Trophoblast cell (in vitro differentiated cells and primary cell): ENCODE data around the gene ZC3H8.

Source experiments
- DNase-seq, 2 donors: peaks; one replicate each; pipeline ENCODE4 v3.0.0-alpha.2; 2016
- H2AFZ ChIP-seq: 2 replicates; pipeline ENCODE4 v1.6.1; 2013; ENCODE audit warnings: low read length, moderate library complexity, mild to moderate bottlenecking; ENCODE audit not compliant: insufficient read depth, poor library complexity
- H2AK5ac ChIP-seq: 2 replicates; pipeline ENCODE4 v1.6.1; 2013; ENCODE audit warnings: mild to moderate bottlenecking, low read length
- H2BK120ac ChIP-seq: 2 replicates; pipeline ENCODE4 v1.6.1; 2013; ENCODE audit warnings: low read length, mild to moderate bottlenecking, moderate library complexity; ENCODE audit not compliant: insufficient read depth, poor library complexity
- H2BK12ac ChIP-seq: 2 replicates; pipeline ENCODE4 v1.6.1; 2013; ENCODE audit warnings: mild to moderate bottlenecking, low read length, moderate library complexity
- H2BK5ac ChIP-seq: 2 replicates; pipeline ENCODE4 v1.6.1; 2013; ENCODE audit warnings: low read length, low read depth, moderate library complexity, mild to moderate bottlenecking; ENCODE audit not compliant: poor library complexity
- H3K14ac ChIP-seq: 2 replicates; pipeline ENCODE4 v1.6.1; 2013; ENCODE audit warnings: mild to moderate bottlenecking, low read length
- H3K18ac ChIP-seq: 2 replicates; pipeline ENCODE4 v1.6.1; 2013; ENCODE audit warnings: mild to moderate bottlenecking, low read length
- H3K23ac ChIP-seq: 2 replicates; pipeline ENCODE4 v1.6.1; 2013; ENCODE audit warnings: low read length
- H3K27ac ChIP-seq: 2 replicates; pipeline ENCODE4 v1.5.1; 2013; ENCODE audit warnings: low read depth, mild to moderate bottlenecking, inconsistent platforms, low read length, moderate library complexity
- H3K27me3 ChIP-seq: 2 replicates; pipeline ENCODE4 v1.6.1; 2013; ENCODE audit warnings: inconsistent platforms, mild to moderate bottlenecking, low read length, moderate library complexity; ENCODE audit not compliant: insufficient read depth
- H3K36me3 ChIP-seq, 2 experiments: 1 replicate in 1 of 2; 2 replicates in 1 of 2; pipeline ENCODE4 v1.6.1; 2013; ENCODE audit warnings: low read length in 2 of 2, mild to moderate bottlenecking in 2 of 2, moderate library complexity in 1 of 2; ENCODE audit not compliant: insufficient read depth in 2 of 2, control insufficient read depth in 1 of 2
- H3K4ac ChIP-seq: 2 replicates; pipeline ENCODE4 v1.6.1; 2013; ENCODE audit warnings: low read depth, mild to moderate bottlenecking, low read length, moderate library complexity
- H3K4me1 ChIP-seq, 2 experiments: 1 replicate in 1 of 2; 2 replicates in 1 of 2; pipeline ENCODE4 v1.6.1; 2013; ENCODE audit warnings: low read length in 2 of 2, mild to moderate bottlenecking in 2 of 2, moderate library complexity in 1 of 2; ENCODE audit not compliant: insufficient read depth in 2 of 2, control insufficient read depth in 1 of 2
- H3K4me2 ChIP-seq: 2 replicates; pipeline ENCODE4 v1.6.1; 2013; ENCODE audit warnings: inconsistent platforms, mild to moderate bottlenecking, low read length, moderate library complexity
- H3K4me3 ChIP-seq: 2 replicates; pipeline ENCODE4 v1.5.1; 2013; ENCODE audit warnings: mild to moderate bottlenecking, low read depth, low read length, inconsistent platforms
- H3K79me1 ChIP-seq: one replicate; pipeline ENCODE4 v1.6.1; 2013; ENCODE audit warnings: low read length
- H3K79me2 ChIP-seq: 2 replicates; pipeline ENCODE4 v1.6.1; 2013; ENCODE audit warnings: low read length, mild to moderate bottlenecking; ENCODE audit not compliant: control insufficient read depth, insufficient read depth, poor library complexity
- H3K9ac ChIP-seq: 2 replicates; pipeline ENCODE4 v1.6.1; 2013; ENCODE audit warnings: mild to moderate bottlenecking, low read length
- H3K9me3 ChIP-seq: 2 replicates; pipeline ENCODE4 v1.6.1; 2013; ENCODE audit warnings: low read depth, mild to moderate bottlenecking, control low read depth, inconsistent platforms, low read length; ENCODE audit not compliant: insufficient read depth
- H4K12ac ChIP-seq: 2 replicates; pipeline ENCODE4 v1.6.1; 2013; ENCODE audit warnings: low read depth, mild to moderate bottlenecking, low read length, moderate library complexity
- H4K8ac ChIP-seq: 2 replicates; pipeline ENCODE4 v1.6.1; 2013; ENCODE audit warnings: low read depth, mild to moderate bottlenecking, low read length, moderate library complexity
- H4K91ac ChIP-seq: one replicate; pipeline ENCODE4 v1.6.1; 2013; ENCODE audit warnings: low read depth, mild to moderate bottlenecking, low read length, moderate library complexity
- WGBS: extraction: QIAGEN DNeasy Blood & Tissue Kit; methylation state at CpG from one replicate; pipeline ENCODE4 v1.1.7; 2013; ENCODE audit warnings: missing lambda C conversion rate; ENCODE audit not compliant: insufficient read length, insufficient coverage; ENCODE audit errors: extremely low coverage; 5-methylcytosine and 5-hydroxymethylcytosine counted together

The ZC3H8 gene

DNA sequence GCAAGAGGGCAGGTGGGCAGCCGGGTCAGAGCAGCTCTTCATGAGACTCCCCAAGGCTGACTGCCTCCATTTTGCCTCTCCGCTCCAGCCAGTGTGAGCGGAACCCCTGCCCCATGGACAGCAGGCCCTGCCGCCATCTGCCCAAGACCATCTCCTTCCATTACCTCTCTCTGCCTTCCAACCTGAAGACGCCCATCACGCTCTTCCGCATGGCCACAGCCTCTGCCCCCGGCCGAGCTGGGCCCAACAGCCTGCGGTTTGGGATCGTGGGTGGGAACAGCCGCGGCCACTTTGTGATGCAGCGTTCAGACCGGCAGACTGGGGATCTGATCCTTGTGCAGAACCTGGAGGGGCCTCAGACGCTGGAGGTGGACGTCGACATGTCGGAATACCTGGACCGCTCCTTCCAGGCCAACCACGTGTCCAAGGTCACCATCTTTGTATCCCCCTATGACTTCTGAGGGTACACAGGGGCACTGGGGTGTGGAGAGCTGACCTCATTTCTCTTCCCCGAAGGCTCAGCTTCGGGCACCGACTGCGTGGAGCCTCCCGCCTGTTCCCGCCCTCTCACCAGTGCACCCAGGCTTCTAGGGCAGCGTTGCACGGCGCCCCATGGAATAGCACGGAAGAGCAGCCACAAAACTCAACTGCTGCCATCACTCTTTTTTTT lies 67.7 kb downstream of the ZC3H8 start:
- Histone ChIP-seq H4K91ac (no peak overlapping the region), H3K14ac (no peak overlapping the region), H3K9me3 (peaks cover 5% of the 10 kb centered on the region), H2BK120ac (no peak overlapping the region), H2AK5ac (no peak overlapping the region), H3K4me3 (no peak overlapping the region), H3K4me1 (peaks cover 0 to 2% of the 10 kb centered on the region in 2 experiments), H3K4me2 (no peak overlapping the region), H3K79me1 (no peaks in the 10 kb centered on the region), H3K27me3 (no peaks in the 10 kb centered on the region), H3K18ac (no peak overlapping the region), H3K4ac (no peak overlapping the region), H4K12ac (no peak overlapping the region), H3K23ac (no peak overlapping the region), H2AFZ (no peak overlapping the region), H3K9ac (no peak overlapping the region), H2BK5ac (no peak overlapping the region), H3K36me3 (no peaks in the 10 kb centered on the region), H2BK12ac (peak overlapping the region; percentile 51), H3K79me2 (no peaks in the 10 kb centered on the region), H3K27ac (no peak overlapping the region), H4K8ac (no peak overlapping the region)
- no CpG with 5 or more reads among the region's 31 CpGs for WGBS
- no peak for DNase-seq

- no peak overlapping the region for H3K18ac ChIP-seq
- H3K79me1 ChIP-seq: no peaks in the 10 kb centered on the region
- H3K23ac ChIP-seq: no peak overlapping the region
- no peak overlapping the region for H3K4me2 ChIP-seq
- no peak overlapping the region for H4K8ac ChIP-seq
- no peak overlapping the region for H4K91ac ChIP-seq
- no peaks in the 10 kb centered on the region for H3K79me2 ChIP-seq
- no peak overlapping the region for H4K12ac ChIP-seq
- no peak overlapping the region for H3K4me3 ChIP-seq
- H2BK120ac ChIP-seq: no peak overlapping the region
- peaks cover 6% of the 10 kb centered on the region for H3K9me3 ChIP-seq
- H3K36me3 ChIP-seq: no peaks in the 10 kb centered on the region
- H3K9ac ChIP-seq: no peak overlapping the region
- peaks cover 2% of the 10 kb centered on the region for H3K27me3 ChIP-seq
- WGBS: no CpG with 5 or more reads among the region's 9 CpGs
- H3K14ac ChIP-seq: no peak overlapping the region
- no peak overlapping the region for H2BK12ac ChIP-seq
- H3K27ac ChIP-seq: no peak overlapping the region
- DNase-seq: peak; percentile 46 to 69
- no peak overlapping the region for H2AK5ac ChIP-seq
- H2BK5ac ChIP-seq: no peak overlapping the region
- H3K4ac ChIP-seq: no peak overlapping the region
- H2AFZ ChIP-seq: no peak overlapping the region
- peaks cover 0 to 2% of the 10 kb centered on the region in 2 experiments for H3K4me1 ChIP-seq
Observed at GRCh38 chr2:112185131-112185530, 69.7 kb downstream of the ZC3H8 start.

DNA sequence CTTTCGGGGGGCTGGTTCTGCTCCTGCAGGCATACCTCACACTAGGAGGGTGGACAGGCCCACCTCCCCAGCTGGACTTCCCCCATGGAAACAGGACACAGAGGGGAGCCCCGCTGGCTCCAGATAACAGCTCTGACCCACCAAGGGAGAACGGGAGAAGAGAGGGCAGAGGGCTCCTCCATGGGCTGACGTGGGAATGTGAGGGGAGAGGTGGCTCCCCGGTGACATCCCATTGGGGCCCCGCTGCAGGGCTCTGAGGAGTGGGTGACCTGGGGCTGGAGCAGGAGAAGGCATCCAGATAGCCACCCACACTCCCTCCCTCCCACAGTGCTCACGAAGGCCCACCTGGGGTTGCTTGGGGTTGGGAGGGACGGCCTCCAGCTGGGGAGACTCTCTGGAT lies 70.7 kb downstream of the ZC3H8 start:
- H2BK12ac ChIP-seq: no peak overlapping the region
- peaks cover 0 to 2% of the 10 kb centered on the region in 2 experiments for H3K4me1 ChIP-seq
- no peaks in the 10 kb centered on the region for H3K79me2 ChIP-seq
- no peak overlapping the region for H2BK5ac ChIP-seq
- no peak overlapping the region for H4K8ac ChIP-seq
- H3K4ac ChIP-seq: no peak overlapping the region
- H3K27me3 ChIP-seq: peaks cover 2% of the 10 kb centered on the region
- no peak overlapping the region for H3K27ac ChIP-seq
- no peak overlapping the region for H3K4me2 ChIP-seq
- H4K12ac ChIP-seq: no peak overlapping the region
- H4K91ac ChIP-seq: no peak overlapping the region
- no peak for DNase-seq
- H2AFZ ChIP-seq: no peak overlapping the region
- H3K4me3 ChIP-seq: no peak overlapping the region
- no peak overlapping the region for H2BK120ac ChIP-seq
- no peaks in the 10 kb centered on the region for H3K79me1 ChIP-seq
- no peak overlapping the region for H3K18ac ChIP-seq
- no peak overlapping the region for H3K23ac ChIP-seq
- peaks cover 6% of the 10 kb centered on the region for H3K9me3 ChIP-seq
- WGBS: no CpG with 5 or more reads among the region's 8 CpGs
- H3K36me3 ChIP-seq: no peaks in the 10 kb centered on the region
- H3K9ac ChIP-seq: no peak overlapping the region
- no peak overlapping the region for H3K14ac ChIP-seq
- no peak overlapping the region for H2AK5ac ChIP-seq

DNA sequence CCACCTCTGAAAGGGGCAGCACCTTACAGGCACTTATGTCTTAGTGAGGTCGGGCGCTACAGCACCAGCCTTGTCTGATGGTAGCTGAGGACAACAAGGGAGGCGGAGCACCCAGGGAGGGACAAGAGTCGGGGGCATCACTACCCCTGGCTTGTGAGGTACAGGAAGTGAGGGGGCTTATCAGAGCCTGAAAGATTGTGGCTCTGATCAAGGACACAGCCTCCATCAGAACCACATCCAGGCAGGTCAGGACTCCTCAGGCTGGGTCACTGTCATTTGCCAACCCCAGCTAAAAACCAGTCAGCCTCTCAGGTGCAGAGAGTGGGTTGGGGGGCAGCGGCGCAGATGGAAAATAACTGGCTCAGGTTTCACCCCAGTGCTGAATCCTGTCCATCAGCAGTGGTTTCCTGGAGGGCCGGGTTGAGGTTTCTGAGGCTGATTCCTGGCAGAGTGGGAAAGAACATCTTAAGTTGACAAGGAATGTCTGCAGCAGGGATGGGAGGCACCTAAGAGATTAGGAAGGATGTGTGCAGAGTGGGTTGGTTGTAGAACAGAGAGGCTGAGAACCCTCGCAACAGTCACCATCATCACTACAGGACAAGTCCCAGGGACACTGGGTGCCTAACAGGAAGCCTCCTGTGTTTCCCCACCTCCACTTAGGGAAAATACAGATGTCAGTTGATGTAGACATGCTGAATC lies 71.4 kb downstream of the ZC3H8 start:
- Histone ChIP-seq H3K4ac (no peak overlapping the region), H3K4me2 (no peak overlapping the region), H4K12ac (no peak overlapping the region), H3K79me1 (no peaks in the 10 kb centered on the region), H2BK120ac (no peak overlapping the region), H2AFZ (no peak overlapping the region), H2AK5ac (no peak overlapping the region), H3K9me3 (peaks cover 6% of the 10 kb centered on the region), H3K18ac (no peak overlapping the region), H2BK12ac (no peak overlapping the region), H4K8ac (no peak overlapping the region), H3K4me3 (no peak overlapping the region), H3K27me3 (peaks cover 2% of the 10 kb centered on the region), H3K14ac (no peak overlapping the region), H3K4me1 (peaks cover 0 to 2% of the 10 kb centered on the region in 2 experiments), H3K79me2 (no peaks in the 10 kb centered on the region), H3K27ac (no peak overlapping the region), H2BK5ac (no peak overlapping the region), H4K91ac (no peak overlapping the region), H3K23ac (no peak overlapping the region), H3K36me3 (no peaks in the 10 kb centered on the region), H3K9ac (no peak overlapping the region)
- WGBS: no CpG with 5 or more reads among the region's 8 CpGs
- no peak for DNase-seq
